GM18520 (cell line): ENCODE measurements around the gene ZIK1.

Experiments used
- ATAC-seq: cut with Tn5 transposase; IDR thresholded peaks from one replicate; pipeline ENCODE4 v1.9.1; 2021; ENCODE audit not compliant: unreplicated experiment

Gene ZIK1

GRCh38 chr19:57583521-57584416, at the start of gene ZIK1:
Gene ZIK1, plus strand, starts transcription at chr19:57584145. Its CDS starts 212 bp downstream, at chr19:57584357.
- peak; percentile 37 for ATAC-seq

GRCh38 chr19:57537953-57538547, 45.9 kb upstream of the ZIK1 start:
- no peak for ATAC-seq

GRCh38 chr19:57546513-57546912, 37.4 kb upstream of the ZIK1 start:
- ATAC-seq = no peak

- ATAC-seq = no peak
These were observed 31.5 kb upstream of the ZIK1 start for GRCh38 chr19:57552432-57552831.

GRCh38 chr19:57557659-57558058, 26.3 kb upstream of the ZIK1 start:
- ATAC-seq = no peak

GRCh38 chr19:57558525-57558924, 25.4 kb upstream of the ZIK1 start:
- no peak for ATAC-seq

- ATAC-seq = no peak
These were observed 24.9 kb upstream of the ZIK1 start for GRCh38 chr19:57559008-57559403.

- ATAC-seq = peak; percentile 90
These were observed 24.4 kb upstream of the ZIK1 start, which contains the start of gene ZNF550 for GRCh38 chr19:57559404-57560025. Gene ZNF550, minus strand, starts transcription at chr19:57559863. Its CDS starts 181 bp downstream, at chr19:57559682.

GRCh38 chr19:57560049-57560491, 23.9 kb upstream of the ZIK1 start:
- no peak for ATAC-seq

GRCh38 chr19:57563547-57563946, 20.4 kb upstream of the ZIK1 start:
- no peak for ATAC-seq

GRCh38 chr19:57566396-57567265, 17.3 kb upstream of the ZIK1 start:
- no peak for ATAC-seq

- no peak for ATAC-seq
These were observed 13.2 kb upstream of the ZIK1 start for GRCh38 chr19:57570707-57571106.

- ATAC-seq = no peak
These were observed 11.5 kb upstream of the ZIK1 start for GRCh38 chr19:57572415-57572947.

GRCh38 chr19:57576661-57577060, 7.3 kb upstream of the ZIK1 start:
- ATAC-seq = no peak

GRCh38 chr19:57578487-57579205, 5.3 kb upstream of the ZIK1 start, which contains the start of gene ZNF416:
Gene ZNF416, minus strand, starts transcription at chr19:57578911. Its CDS starts 207 bp downstream, at chr19:57578704.
- ATAC-seq = peak; percentile 91

GRCh38 chr19:57583104-57583520, 833 bp upstream of the ZIK1 start:
- ATAC-seq = no peak

- ATAC-seq = no peak
These were observed 3.6 kb downstream of the ZIK1 start for GRCh38 chr19:57587529-57587928.

GRCh38 chr19:57599377-57599760, 15.4 kb downstream of the ZIK1 start:
- peak; percentile 14 for ATAC-seq

GRCh38 chr19:57599761-57600383, 15.9 kb downstream of the ZIK1 start, which contains the start of gene ZNF530:
Gene ZNF530, plus strand, starts transcription at chr19:57599885. Its CDS starts 4,461 bp downstream, at chr19:57604346.
- ATAC-seq = peak; percentile 94
